Stimulated activated CD4-positive, alpha-beta T cell treated with anti-CD3 and anti-CD28 coated beads, TNF-alpha, amount 100 ng/mL, for 24 hours (primary cell): ENCODE measurements around the gene FBLIM1.

Source experiments
- DNase-seq, 3 experiments: peaks; one replicate each; pipeline ENCODE4 v3.0.0-alpha.2; 2020; ENCODE audit warnings: low read depth in 3 of 3

The FBLIM1 gene

GRCh38 chr1:15758343-15758931, at the start of gene FBLIM1:
TSS of gene FBLIM1 (plus strand) at chr1:15758795. CDS start at chr1:15764984, 6,189 bp downstream.
- DNase-seq: no peak

GRCh38 chr1:15709226-15709625, 49.4 kb upstream of the FBLIM1 start:
- DNase-seq: no peak

GRCh38 chr1:15712168-15712567, 46.4 kb upstream of the FBLIM1 start:
- no peak for DNase-seq

GRCh38 chr1:15714406-15715136, 44.0 kb upstream of the FBLIM1 start:
- DNase-seq: no peak

GRCh38 chr1:15717418-15718125, 41.0 kb upstream of the FBLIM1 start:
- no peak for DNase-seq

- no peak for DNase-seq
These were observed 40.4 kb upstream of the FBLIM1 start for GRCh38 chr1:15718199-15718601.

- no peak for DNase-seq
These were observed 39.0 kb upstream of the FBLIM1 start for GRCh38 chr1:15719381-15720120.

- no peak for DNase-seq
These were observed 37.7 kb upstream of the FBLIM1 start for GRCh38 chr1:15720861-15721260.

GRCh38 chr1:15722411-15722810, 36.2 kb upstream of the FBLIM1 start:
- no peak for DNase-seq

GRCh38 chr1:15722836-15723532, 35.6 kb upstream of the FBLIM1 start:
- DNase-seq: no peak

- DNase-seq: no peak
These were observed 34.9 kb upstream of the FBLIM1 start for GRCh38 chr1:15723631-15724246.

- DNase-seq: no peak
These were observed 33.4 kb upstream of the FBLIM1 start for GRCh38 chr1:15724949-15725880.

GRCh38 chr1:15726508-15726907, 32.1 kb upstream of the FBLIM1 start:
- DNase-seq: no peak

- DNase-seq: no peak
These were observed 31.6 kb upstream of the FBLIM1 start for GRCh38 chr1:15727021-15727420.

GRCh38 chr1:15727424-15727823, 31.2 kb upstream of the FBLIM1 start:
- DNase-seq: no peak

- DNase-seq: no peak
These were observed 30.6 kb upstream of the FBLIM1 start for GRCh38 chr1:15727866-15728534.

- DNase-seq: no peak
These were observed 29.5 kb upstream of the FBLIM1 start for GRCh38 chr1:15728937-15729657.

GRCh38 chr1:15730423-15730822, 28.2 kb upstream of the FBLIM1 start:
- no peak for DNase-seq

- no peak for DNase-seq
These were observed 27.7 kb upstream of the FBLIM1 start for GRCh38 chr1:15730936-15731335.
